Smooth muscle cell (in vitro differentiated cells): ENCODE results near the gene GTF2H3. TPM values are rescaled to one million over a fixed set of nuclear protein-coding genes. Genes with fewer than 3 reads are reported as not detected.

Experiments used
- DNase-seq: peaks from one replicate; lab custom pipeline; 2025; ENCODE audit not compliant: unreplicated experiment; lab: John Stamatoyannopoulos, UW
- H2AFZ ChIP-seq: fragments of 200-600 bp; sonication (generic); 2 replicates; pipeline ENCODE4 v1.6.0; 2016; ENCODE audit warnings: antibody characterized with exemption, low read depth, mild to moderate bottlenecking
- H3F3A ChIP-seq: fragments of 200-600 bp; sonication (generic); 2 replicates; pipeline ENCODE4 v1.6.0; 2017; ENCODE audit warnings: antibody characterized with exemption, low read depth
- H3K27ac ChIP-seq: fragments of 200-600 bp; sonication (generic); 2 replicates; pipeline ENCODE4 v1.5.1; 2016; ENCODE audit warnings: low read depth, mild to moderate bottlenecking
- H3K27me3 ChIP-seq: fragments of 200-600 bp; sonication (generic); 2 replicates; pipeline ENCODE4 v1.6.1; 2016; ENCODE audit warnings: low read depth, mild to moderate bottlenecking
- H3K36me3 ChIP-seq: fragments of 200-600 bp; sonication (generic); 2 replicates; pipeline ENCODE4 v1.5.1; 2016; ENCODE audit warnings: low read depth
- H3K4me1 ChIP-seq: fragments of 200-600 bp; sonication (generic); 2 replicates; pipeline ENCODE4 v1.5.1; 2016; ENCODE audit warnings: low read depth
- H3K4me2 ChIP-seq: fragments of 200-600 bp; sonication (generic); 2 replicates; pipeline ENCODE4 v1.6.0; 2016; ENCODE audit warnings: mild to moderate bottlenecking
- H3K4me3 ChIP-seq: fragments of 200-600 bp; sonication (generic); 2 replicates; pipeline ENCODE4 v1.5.1; 2016; ENCODE audit warnings: mild to moderate bottlenecking
- H3K79me2 ChIP-seq: fragments of 200-600 bp; sonication (generic); 2 replicates; pipeline ENCODE4 v1.6.0; 2016; ENCODE audit warnings: low read depth, mild to moderate bottlenecking
- H3K9ac ChIP-seq: fragments of 200-600 bp; sonication (generic); 2 replicates; pipeline ENCODE4 v1.6.0; 2016; ENCODE audit warnings: low read depth
- H3K9me3 ChIP-seq: fragments of 200-600 bp; sonication (generic); replicated peaks from 2 replicates; pipeline ENCODE4 v1.5.1; 2016; ENCODE audit warnings: low read depth
- H4K20me1 ChIP-seq: fragments of 200-600 bp; sonication (generic); 2 replicates; pipeline ENCODE4 v1.6.0; 2016; ENCODE audit warnings: low read depth
- CTCF ChIP-seq: fragments of 200-600 bp; sonication (generic); IDR thresholded peaks from 2 replicates; pipeline ENCODE4 v1.5.1; 2017; ENCODE audit warnings: borderline replicate concordance, mild to moderate bottlenecking, antibody characterized with exemption; ENCODE audit not compliant: insufficient read depth, poor library complexity, severe bottlenecking
- WGBS: methylation state at CpG from one replicate; pipeline ENCODE4 v1.1.7; 2016; ENCODE audit warnings: low lambda C conversion rate; 5-methylcytosine and 5-hydroxymethylcytosine counted together
- polyA plus RNA-seq: library from polyadenylated mRNA; unstranded; fragments of >200 nt; fragmentation: Nextera tagmentation; extraction: Ambion mirVana; gene quantifications from 2 replicates; pipeline ENCODE4 v1.2.1, GENCODE V29; 2016
- total RNA-seq: library from RNA; depleted of rRNA; stranded (reverse); fragments of >200 nt; gene quantifications from 2 replicates; pipeline ENCODE4 v1.2.3, GENCODE V29; 2014

GTF2H3 gene
- total and polyA plus RNA-seq, 2 experiments from 2014 or later: 10.8 to 43.2 TPM

- DNase-seq: no peak
- Histone ChIP-seq H3K9ac (no peak overlapping the region), H3K36me3 (peaks cover 12% of the 10 kb centered on the region), H3K27ac (no peak overlapping the region), H3K9me3 (no peaks in the 10 kb centered on the region), H3K79me2 (peaks cover 5% of the 10 kb centered on the region), H3K27me3 (no peaks in the 10 kb centered on the region), H3F3A (no peaks in the 10 kb centered on the region), H3K4me2 (no peak overlapping the region), H2AFZ (no peak overlapping the region), H3K4me3 (no peak overlapping the region), H3K4me1 (no peaks in the 10 kb centered on the region), H4K20me1 (no peaks in the 10 kb centered on the region)
- WGBS: 89% methylated on average over 7 of the region's 7 CpGs
- TF ChIP-seq CTCF: no peak
Observed at GRCh38 chr12:123643911-123644310, 10.3 kb downstream of the GTF2H3 start.

- H3K4me1 ChIP-seq: no peaks in the 10 kb centered on the region
- no peak overlapping the region for H2AFZ ChIP-seq
- no peaks in the 10 kb centered on the region for H4K20me1 ChIP-seq
- no peak for DNase-seq
- no peak overlapping the region for H3K4me3 ChIP-seq
- H3K27me3 ChIP-seq: no peaks in the 10 kb centered on the region
- H3K27ac ChIP-seq: no peak overlapping the region
- H3K79me2 ChIP-seq: no peaks in the 10 kb centered on the region
- no peak overlapping the region for H3K9ac ChIP-seq
- TF ChIP-seq CTCF: no peak
- 98% methylated on average over 3 of the region's 3 CpGs for WGBS
- H3K36me3 ChIP-seq: peaks cover 12% of the 10 kb centered on the region
- H3K9me3 ChIP-seq: no peaks in the 10 kb centered on the region
- H3K4me2 ChIP-seq: no peak overlapping the region
- H3F3A ChIP-seq: no peaks in the 10 kb centered on the region
Observed at GRCh38 chr12:123645380-123645779, 11.8 kb downstream of the GTF2H3 start.

- Histone ChIP-seq H3K79me2 (no peaks in the 10 kb centered on the region), H3K9me3 (no peaks in the 10 kb centered on the region), H2AFZ (no peak overlapping the region), H3K27ac (no peak overlapping the region), H3K4me1 (no peaks in the 10 kb centered on the region), H3K4me3 (no peak overlapping the region), H3F3A (no peaks in the 10 kb centered on the region), H3K4me2 (no peak overlapping the region), H4K20me1 (no peaks in the 10 kb centered on the region), H3K9ac (no peak overlapping the region), H3K36me3 (peaks cover 16% of the 10 kb centered on the region), H3K27me3 (no peaks in the 10 kb centered on the region)
- WGBS: 98% methylated on average over 5 of the region's 5 CpGs
- no peak for DNase-seq
- no peak for TF ChIP-seq CTCF
Observed at GRCh38 chr12:123645878-123646277, 12.2 kb downstream of the GTF2H3 start.

- no peaks in the 10 kb centered on the region for H3K27me3 ChIP-seq
- no peaks in the 10 kb centered on the region for H3K79me2 ChIP-seq
- no peak overlapping the region for H3K4me3 ChIP-seq
- H3K36me3 ChIP-seq: peaks cover 25% of the 10 kb centered on the region
- H2AFZ ChIP-seq: no peak overlapping the region
- no peak overlapping the region for H3K4me2 ChIP-seq
- H3K9me3 ChIP-seq: no peaks in the 10 kb centered on the region
- H3K27ac ChIP-seq: no peak overlapping the region
- TF ChIP-seq CTCF: no peak
- no peak overlapping the region for H3K9ac ChIP-seq
- no peaks in the 10 kb centered on the region for H3K4me1 ChIP-seq
- no peak for DNase-seq
- no peaks in the 10 kb centered on the region for H4K20me1 ChIP-seq
- WGBS: 98% methylated on average over 5 of the region's 5 CpGs
- no peaks in the 10 kb centered on the region for H3F3A ChIP-seq
Observed at GRCh38 chr12:123648401-123648800, 14.8 kb downstream of the GTF2H3 start.
